ENCODE results near the gene CDH18.

The CDH18 gene

GRCh38 chr5:19555876-19556275, 432.1 kb downstream of the CDH18 start:
- no peak for DNase-seq

GRCh38 chr5:19555436-19555835, 432.6 kb downstream of the CDH18 start:
- peak; percentile 24 for DNase-seq

DNA sequence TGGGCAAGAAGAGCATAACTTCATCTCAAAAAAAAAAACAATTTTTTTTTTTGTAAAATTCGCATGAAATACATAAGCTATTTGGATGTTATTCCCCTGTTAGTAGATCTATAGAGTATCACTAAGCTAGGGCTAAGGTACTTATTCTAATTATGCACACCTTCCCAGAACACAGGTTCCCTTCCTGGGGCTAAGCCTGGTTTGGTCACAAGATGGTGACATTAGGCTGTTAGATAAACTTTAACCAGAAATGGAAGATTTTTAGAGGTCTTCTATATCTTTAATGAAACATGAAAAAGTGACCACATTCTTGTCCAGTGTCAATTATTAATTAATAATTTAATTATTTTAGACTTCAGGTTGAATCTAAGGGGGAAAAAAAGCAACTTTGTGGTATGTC, 433.5 kb downstream of the CDH18 start:
- DNase-seq: peak; percentile 5

DNA sequence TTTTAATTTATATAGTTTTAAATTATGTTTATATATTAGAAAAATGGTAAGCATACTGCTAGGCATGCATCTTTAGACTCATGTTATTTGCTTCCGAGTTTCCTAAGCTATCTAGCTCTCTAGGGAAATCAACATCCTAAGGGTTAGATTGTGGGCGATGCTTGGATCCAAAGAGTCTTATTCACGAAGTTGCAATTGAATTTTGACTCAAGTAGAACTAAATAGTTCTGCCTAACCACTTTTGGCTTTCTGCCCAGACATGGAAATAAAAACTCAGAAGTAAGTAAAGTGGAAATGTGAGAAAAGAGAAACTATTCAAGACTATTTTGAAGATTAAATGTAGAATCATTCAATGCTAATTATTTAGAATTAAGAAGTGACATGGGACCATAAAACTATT, 440.4 kb downstream of the CDH18 start:
- peak; percentile 40 for DNase-seq

DNA sequence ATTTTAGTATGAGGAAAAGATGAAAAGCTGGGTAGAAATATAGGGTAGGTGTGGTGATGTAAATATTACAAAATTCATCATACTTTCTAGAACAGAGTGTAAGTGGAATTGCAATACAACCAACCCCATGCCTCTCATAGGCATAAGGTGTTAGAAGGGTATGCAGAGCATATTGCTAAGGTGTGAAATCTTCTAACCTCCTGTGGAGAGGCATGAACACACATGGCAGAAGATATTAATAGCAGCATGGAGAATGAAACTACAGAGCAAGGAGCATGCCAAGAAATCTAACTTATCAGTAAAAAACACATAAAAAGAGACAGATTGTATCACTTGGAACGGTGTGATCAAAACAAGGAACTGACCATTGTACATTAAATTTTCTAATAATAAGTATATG, 441.5 kb downstream of the CDH18 start:
- peak; percentile 10 for DNase-seq

DNA sequence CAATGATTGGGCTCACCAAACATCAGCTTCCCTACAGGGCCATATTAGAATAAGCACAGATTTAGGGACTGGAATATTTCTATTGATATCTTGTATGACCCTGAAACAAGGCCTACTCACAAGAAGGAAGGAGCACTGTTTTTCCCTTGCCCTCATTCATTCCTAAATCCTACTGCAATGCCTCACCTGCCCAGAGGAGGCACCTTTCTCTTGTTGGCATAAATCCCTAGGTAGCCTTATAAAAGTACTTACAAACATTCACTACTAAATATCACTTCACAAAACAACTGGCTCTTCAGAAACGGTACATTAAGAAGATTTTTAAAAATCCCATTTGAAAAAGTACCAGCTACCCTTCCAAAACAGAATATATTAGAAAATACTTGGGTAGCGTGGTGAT, 449.4 kb downstream of the CDH18 start:
- no peak for DNase-seq

- no peak for DNase-seq
Measured at GRCh38 chr5:19536387-19536786, 451.6 kb downstream of the CDH18 start.

DNA sequence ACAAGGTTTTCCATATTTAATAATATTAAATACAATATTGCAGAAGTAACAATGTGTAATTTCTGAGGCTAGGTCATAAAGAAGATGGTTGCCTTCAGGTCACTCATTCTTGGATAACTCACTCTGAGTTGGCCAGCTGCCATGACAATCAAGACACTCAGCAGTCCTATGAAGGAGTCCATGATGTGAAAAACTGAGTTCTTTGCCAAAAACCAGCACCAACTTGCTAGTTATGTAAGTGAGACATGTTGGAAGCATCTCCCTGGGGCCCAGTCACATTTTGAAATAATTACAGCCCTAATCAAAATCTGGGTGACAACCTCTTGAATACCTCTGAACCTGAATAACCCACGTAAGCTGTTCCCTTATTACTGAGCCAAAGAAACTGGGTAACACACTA, 453.2 kb downstream of the CDH18 start:
- peak; percentile 89 for DNase-seq

- DNase-seq: no peak
Measured at GRCh38 chr5:19532936-19533335, 455.1 kb downstream of the CDH18 start.

GRCh38 chr5:19531374-19531952, 456.5 kb downstream of the CDH18 start:
- peak; percentile 87 for DNase-seq

DNA sequence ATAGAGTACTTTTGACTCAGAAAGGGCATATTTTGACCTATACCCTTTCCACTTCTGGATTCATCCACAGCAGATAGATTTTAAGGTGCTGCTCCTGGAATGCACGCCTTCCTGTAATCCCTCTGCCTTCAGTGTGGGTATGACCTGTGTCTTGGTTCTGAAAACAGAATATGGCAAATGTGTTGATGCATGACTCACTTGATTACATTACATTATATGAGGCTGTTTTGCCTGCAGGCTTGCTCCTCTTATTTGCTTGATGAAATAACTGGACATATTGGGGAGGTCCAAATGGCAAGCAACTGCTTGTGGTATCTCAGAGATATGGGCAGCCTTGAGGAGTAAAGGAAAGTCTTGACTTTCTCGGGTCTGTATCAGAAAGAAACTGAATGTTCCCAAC, 468.6 kb downstream of the CDH18 start:
- peak; percentile 12 for DNase-seq

GRCh38 chr5:19498852-19499251, 489.1 kb downstream of the CDH18 start:
- peak; percentile 8 for DNase-seq

GRCh38 chr5:19497229-19497815, 490.7 kb downstream of the CDH18 start:
- DNase-seq: peak; percentile 10

DNA sequence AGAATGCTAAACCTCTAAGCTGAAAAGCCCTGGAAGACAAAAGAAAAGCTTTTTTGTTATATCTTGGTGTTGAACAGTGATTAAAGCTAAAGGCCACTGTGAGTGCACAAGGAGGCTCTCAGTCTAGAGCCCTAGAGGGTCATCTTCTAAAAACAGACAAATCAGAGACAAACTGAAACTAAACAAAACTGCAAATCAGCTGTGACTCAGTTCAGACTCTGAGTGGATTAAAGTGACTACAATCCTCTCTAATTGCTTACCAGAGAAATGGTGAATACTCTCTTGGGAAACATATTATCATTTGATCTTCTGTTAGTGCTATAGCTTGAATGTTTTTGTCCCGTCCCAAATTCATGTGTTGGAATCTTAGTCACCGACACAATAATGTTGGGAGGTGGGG, 491.9 kb downstream of the CDH18 start:
- DNase-seq: no peak

DNA sequence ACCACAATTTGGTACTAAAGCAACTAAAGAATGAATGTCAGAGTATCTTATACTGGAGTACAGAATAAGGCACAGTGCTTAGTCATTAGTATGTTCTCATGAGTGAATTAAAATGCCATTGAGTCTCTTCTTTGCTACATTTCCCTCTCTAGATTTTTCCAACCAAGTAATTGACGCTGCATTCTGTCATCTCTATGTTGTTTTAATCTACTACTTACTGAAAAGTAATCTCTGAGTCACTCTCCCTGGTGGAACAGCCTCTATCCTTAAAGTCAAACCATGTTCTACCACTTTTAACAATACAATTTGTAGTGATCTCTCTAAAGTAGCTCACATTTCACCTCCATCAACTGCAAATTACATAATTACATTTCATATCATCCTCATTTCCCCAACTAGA, 495.1 kb downstream of the CDH18 start:
- no peak for DNase-seq

GRCh38 chr5:19488786-19489185, 499.2 kb downstream of the CDH18 start:
- peak; percentile 68 for DNase-seq

DNA sequence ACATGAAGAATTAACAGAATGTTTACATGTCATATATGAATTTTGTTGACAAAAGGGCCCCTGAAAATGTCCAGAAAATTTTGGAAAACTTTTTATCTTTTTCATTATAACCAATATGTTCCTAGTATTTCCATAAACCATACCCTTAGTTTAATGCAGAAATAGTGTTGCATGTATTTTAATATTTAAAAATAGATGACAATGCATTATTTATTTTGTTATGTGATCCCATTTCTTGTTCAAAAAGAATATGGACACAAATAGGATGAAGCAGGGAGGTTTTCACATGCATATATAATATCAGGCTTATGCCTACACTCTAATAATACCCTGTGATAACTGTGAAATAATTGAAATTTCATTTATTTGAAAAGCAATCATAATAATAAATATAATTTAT, 500.5 kb downstream of the CDH18 start:
- no peak for DNase-seq

GRCh38 chr5:19479562-19479961, 508.4 kb downstream of the CDH18 start:
- DNase-seq: no peak

DNA sequence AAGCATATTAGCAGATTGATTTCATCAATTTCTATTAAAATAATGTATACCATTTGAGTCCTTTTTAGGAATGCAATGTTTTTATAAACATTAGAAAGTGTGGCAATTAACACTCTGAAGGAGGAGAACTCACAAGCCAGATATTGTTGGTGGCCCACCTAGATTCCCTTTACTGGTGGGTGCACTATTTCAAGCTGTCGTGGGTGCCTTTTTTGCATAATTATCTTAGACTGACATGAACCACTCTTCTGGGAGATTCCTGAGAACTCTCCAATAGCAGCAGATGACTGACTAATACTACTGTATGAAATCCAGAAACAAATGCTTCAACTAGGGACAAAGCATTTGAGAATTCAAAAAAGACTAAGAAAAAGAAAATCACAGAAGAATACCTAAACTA, 526.0 kb downstream of the CDH18 start:
- DNase-seq: no peak

GRCh38 chr5:19424506-19424905, 563.5 kb downstream of the CDH18 start:
- no peak for DNase-seq

Measured in NCI-H69 (cell line).